NCI-H2196 (cell line): ENCODE measurements around the gene BCAR3.

Experiments
- DNase-seq: peaks from one replicate; lab custom pipeline; 2025; ENCODE audit not compliant: unreplicated experiment; lab: John Stamatoyannopoulos, UW

The BCAR3 gene

DNA sequence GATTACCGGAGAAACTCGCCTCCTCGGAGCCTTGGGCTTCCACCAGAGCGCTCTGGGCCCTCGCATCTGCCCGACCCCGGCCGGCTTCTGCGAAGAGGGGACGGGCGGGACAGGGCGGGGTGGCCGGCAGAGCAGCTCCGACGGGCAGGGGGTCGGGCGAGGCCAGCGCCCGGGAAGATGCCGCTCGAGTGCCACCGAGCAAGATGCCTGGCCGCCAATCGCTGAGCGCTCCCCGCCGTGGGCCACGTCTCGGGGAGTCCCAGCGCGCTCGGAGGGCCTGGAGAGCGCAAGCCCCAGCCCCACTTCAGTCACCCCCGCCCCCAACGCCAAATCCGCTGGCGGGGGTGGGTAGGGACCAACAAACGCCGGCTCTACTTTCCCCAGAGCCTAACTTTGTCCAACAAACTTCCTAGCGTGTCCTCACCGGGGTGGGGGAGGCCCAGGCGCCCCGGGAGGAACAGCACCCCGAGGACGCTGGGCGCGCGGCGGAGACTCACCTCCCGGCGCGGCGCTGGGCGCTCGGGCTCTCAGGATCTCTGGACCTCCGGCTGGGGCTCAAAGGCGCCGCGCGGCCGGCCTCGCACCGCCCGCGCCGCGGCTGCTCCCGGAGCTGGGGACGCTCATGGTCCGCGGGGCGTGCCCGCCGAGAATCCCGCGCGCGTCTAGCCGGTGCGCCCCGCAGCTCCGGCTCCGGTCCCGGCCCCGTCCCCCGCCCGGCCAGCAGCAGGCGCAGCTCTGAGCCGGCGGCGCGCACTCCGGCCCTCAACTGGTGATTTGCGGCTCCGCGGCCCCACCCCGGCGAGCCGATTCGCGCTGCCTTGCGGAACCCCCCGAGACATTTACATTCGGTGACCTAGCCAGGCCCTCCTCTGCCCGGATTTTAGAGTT is at the start of gene BCAR3:
BCAR3 (minus strand) TSS at position 737 of the 888 bp plus-strand sequence. CDS start 6,907 bp downstream, outside the sequence.
- DNase-seq = peak; percentile 69

DNA sequence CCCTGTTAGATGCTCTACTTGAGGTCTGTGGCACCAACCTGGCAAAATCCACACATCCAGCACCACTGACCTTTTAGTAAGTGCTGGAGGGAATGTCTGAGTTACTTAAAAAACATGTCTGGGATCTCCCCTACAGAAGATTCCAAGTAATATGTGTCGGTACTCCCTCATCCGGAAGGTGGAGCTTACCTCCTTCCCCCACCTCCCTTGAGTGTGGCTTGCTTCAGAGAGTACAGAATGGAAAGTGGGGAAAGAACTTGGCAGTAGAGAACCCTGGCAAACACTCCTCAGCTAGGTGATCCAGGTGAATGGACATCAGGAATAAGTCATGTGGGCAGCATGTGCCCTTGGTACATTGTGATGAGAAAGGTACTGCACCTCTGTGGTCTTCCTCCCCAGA is 49.0 kb upstream of the BCAR3 start:
- no peak for DNase-seq

DNA sequence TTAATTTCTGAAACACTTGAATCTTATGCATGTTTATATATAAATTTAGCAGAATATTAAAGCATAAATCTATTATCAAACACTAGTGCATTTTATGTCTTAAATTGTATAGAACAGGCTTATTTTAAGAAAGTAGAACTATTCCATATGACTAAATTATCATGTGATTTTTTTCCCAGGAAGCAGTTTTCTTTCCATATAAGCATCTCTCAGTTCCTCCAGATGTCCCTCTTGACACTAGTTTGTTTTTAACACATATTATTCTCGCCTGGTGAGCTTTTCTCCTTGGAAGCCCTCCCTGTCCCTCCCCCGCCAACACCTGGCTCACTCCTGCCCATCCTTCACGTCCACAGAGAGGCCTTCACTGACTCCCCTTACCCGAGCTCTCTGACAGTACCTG is 48.3 kb upstream of the BCAR3 start:
- DNase-seq = no peak

DNA sequence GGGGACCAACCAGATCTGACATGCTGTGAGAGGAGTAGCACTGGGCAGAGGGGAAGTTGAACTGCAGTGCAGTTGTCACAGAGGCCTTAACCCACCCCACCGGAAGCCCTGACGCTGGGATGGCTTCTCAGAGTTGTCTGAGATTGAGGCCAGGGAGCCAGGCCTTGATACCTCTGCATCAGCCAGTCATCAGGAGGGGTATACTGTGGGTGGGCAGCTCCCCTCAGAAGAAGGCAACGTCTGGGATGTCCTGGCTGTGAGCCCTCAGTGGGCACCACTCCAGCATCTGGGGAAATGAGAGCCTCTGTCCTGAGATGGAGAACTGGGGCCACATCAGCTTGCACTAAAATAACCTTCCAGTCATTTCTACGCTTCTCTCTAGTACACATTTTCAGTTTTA is 47.9 kb upstream of the BCAR3 start:
- no peak for DNase-seq

DNA sequence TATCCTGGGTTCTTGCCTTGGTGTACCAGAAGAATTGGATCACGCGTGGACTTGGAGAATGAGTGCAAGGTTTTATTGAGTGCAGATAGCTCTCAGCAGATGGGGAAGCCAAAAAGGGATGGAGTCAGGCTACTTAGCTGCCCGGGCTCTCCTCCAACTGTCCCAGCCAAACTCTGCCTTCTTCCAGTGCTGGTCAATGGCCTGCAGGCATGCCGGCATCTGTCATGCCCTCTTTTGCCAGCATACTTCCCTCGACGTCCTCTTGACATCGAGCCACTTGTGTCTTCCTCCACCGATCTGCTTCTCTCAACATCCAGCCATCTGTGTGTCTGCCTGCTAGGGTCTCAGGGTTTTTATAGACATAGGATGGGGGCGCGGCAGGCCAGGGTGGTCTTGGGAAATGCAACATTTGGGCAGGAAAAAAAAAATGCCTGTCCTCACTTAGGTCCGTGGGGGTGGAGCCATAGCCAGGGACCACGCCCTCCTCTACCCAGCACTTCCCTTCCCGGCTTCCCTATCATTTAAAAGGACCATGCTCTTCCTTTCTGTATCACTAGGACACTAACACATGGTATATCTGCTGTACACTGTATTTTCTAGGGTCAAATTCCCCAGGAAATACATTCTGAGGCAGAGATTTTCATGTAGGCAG is 47.0 kb upstream of the BCAR3 start:
- DNase-seq = no peak

DNA sequence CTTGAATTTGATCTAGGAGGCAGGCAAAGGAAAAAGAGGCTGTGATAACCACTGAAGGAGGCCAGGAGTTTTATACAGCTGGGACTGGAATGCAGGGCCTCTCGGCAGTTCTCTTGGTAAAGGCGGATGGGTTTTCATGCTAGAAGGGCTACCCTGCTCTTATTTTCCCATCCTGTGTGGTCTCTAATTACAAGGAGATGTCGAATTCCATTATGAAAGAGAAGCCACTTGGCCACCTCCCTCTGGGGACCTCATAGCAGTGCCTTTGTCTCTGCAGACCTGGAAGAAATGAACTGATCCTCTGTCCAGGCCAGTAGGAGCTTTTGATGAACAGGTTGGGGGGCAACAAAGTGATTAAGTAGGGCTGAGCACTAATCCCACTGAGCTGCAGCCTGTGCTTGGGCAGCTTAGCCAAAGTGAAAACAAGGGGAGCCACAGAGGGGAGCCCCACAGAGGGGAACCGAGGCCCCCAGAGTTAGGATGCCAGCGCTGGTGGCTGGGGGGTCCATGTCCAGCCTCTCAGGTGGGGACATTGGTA is 42.2 kb upstream of the BCAR3 start:
- no peak for DNase-seq

DNA sequence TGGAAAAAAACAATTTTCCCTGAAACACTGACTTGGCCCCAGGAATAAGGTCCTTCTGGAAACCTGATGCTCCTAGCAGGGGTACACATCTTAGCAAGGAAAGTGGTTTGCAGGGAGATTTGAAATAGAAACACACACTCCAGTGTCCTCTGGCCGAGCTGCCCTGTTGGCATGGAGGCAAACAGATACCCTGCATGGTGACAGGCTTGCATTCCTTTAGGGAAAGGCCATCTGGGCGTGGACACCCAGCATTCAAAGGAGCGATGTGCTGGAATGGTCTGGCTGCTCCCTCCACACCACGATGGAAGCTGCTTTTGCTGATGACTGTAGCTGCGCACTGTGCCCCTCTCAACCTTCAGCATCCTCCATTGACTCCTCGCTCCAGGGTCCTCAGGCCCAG is 41.5 kb upstream of the BCAR3 start:
- no peak for DNase-seq

DNA sequence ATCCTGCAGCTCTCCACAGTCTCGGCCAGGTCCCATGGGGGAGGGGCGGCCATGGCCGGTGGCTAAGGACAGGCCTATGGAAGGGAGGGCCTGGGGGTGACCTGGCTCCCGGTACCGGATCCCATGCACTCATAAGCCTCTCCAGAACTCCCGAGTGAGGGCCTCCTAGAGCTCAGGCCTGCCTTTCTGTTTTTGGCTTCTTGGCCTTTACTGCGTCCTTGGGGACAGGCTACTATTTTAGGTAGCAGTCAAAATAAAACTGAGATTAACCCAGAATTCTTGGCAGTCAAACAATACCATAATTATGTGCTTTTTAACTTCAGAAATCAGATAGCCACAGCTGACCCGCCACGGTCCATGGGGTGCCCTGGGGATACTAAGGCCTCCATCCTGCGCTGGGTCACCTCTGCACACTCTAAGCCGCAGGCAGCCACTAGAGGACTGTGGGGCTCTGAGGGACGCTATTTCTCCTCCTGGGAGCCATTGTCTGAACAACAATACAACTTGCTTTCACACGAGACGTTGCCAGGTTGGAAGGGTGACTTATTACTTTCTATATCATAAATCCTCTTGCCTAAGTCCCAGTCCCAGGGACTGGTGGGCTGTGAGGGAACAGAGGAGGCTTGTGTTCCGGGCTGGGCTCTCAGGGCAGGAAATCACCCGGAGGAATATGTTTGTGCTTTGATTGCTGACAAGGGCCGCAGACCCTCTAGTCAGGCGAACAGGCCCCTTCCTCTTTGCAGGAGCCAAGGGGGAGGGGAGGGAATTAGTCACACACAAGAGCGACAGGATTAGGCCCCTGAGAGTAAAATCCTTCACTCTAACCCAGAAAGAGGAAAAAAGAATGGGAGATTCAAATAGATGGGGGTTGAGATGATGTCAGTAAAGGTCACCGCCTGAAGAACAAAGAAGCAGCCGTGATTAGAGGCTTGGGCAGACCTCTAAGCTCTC is 40.7 kb upstream of the BCAR3 start:
- DNase-seq = no peak

DNA sequence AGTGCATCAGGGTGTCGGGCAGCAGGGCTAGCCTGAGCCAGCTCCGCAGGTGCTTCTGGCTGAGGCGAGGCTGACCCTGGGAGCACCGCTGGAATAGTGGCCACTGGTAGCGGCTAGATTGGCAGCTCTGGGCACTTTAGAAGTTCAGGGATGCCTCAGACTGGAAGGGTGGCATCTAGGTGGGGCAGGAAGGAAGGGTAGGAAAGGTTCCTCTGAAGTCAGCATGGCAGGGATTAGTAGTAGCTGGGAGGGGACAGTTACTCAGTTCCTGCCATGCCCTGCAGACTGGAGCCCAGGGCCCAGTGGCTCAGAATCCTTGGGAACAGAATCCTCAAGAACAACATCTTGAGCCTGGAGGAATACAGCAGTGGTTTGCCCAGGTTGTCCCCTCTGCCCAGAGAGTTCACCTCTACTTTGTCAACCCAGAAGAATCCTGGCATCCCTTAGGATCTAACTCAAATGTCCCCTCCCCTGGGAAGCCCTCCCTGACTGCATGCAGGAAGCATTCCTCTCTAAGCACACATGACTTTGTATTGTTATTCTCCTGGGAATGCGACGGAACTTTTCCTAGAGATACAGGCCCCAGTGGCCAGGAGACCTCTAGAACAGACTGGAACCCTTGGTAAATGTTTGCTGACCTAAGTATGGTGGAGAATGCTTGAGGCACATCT is 39.5 kb upstream of the BCAR3 start:
- no peak for DNase-seq

DNA sequence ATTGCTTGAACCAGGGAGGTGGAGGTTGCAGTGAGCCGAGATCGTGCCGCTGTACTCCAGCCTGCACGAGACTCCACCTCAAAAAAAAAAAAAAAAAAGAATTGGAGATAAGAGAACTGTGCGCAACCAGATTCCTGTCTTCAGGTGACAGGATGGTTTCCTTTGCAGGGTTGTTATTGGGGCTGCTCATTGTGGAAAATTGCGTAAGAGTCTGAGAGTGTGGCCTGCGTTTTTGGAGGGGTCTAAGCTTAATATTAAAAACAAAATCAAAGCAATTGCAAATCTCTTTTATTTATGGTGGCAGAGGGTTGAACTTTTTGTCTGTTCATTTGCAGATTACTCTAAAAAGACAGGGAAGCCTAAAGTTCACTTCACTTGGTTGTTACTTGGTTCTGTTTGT is 36.0 kb upstream of the BCAR3 start:
- no peak for DNase-seq

DNA sequence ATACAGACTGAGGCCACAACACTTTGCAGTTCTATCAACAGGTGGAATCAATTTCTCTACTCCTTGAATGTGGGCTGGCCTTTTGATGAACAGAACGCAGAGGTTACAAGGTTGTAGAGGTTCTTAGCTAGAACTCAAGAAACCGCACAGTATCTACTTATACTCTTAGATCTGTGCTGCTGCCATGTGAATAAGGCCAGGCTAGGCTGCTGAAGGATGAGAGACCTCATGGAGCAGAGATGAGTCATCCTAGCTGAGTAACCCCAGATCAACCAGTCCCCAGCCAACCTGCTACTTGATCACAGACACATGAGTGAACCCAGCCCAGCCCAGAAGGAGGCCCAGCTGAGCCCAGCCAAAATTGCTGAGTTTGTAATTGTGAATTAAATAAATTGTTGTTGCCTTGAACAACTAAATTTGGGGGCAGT is 35.3 kb upstream of the BCAR3 start:
- no peak for DNase-seq

DNA sequence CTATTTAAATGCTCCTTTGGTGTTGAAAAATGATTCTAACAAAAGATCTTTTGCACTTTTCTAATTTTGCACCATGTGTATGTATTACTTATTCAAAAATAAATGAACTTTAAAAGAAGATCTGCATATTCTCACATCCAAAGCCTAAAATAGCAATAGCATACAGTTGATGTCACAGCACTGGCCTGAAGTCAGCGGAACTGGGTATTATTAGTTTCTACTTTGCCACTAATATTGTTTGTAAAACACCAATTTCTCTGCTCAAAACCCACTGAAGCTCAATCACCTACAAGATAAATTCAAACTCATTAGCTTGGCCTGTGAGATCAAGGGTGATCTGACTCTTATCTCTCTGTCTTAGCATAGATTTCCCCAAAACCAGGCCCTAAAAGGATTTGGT is 34.5 kb upstream of the BCAR3 start:
- no peak for DNase-seq

DNA sequence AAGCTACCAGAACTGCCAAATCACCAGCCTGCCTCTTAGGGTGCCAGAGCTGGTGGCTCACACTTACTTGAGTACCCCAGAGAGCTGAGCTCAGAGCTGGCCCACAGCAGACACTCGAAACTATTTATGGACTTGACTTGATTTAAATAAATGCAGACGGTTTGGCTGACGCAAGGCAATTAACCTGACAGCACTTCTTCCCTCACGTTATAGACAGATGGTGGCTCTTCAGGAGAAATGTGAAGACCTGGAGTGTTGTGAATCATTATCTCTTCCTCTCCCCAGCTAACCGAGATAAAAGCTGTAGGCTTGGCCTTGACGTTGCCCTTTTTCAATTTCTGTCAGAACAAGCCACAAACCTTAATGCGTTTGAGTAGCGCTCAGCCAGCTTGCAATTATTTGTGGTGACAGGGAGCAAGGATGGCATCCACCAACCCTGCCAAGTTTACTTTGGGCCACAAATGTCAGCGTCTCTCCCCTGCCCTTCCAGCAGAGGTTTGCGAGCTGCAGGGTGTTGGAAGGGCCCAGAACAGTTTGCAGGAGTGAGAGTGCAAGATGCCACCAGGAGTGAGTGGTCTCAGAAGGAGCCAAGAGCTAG is 34.0 kb upstream of the BCAR3 start:
- peak; percentile 23 for DNase-seq

DNA sequence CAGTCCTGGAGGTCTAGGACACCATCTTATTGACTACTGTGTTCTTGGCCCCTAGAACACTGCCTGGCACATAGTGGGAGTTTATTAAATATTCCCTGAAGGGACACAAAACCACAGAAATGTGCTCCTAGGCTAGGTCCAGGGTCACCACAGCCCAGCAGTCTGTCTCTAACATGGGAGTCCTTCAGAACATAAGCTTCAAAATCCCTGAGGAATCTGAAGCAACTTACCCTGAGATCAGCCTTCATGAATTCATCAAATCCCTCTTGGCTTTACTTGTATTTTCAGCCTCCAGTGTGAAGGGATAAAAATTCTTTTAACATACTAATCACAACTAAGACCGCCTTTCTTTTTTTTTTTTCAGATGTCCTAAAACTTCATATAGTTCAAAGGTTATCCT is 32.7 kb upstream of the BCAR3 start:
- no peak for DNase-seq

DNA sequence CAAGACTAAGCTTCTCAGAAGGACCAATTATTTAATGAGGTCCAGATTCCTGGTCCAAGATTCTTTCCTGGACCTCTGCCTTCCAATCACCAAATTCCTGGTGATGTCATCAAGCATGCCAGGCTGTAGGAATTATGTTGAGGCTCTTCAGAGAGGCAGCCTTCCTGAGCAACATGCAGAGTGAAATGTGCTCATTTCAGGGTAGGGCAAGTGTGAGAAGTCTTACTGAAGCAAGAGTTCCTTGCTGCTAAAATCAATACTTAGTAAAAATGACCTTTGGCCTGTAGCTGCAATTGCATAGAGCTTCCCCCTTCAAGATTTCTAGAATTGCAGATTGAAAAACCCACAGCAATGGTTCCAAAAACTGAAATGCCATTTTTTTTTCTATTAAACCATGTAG is 31.7 kb upstream of the BCAR3 start:
- DNase-seq = no peak

DNA sequence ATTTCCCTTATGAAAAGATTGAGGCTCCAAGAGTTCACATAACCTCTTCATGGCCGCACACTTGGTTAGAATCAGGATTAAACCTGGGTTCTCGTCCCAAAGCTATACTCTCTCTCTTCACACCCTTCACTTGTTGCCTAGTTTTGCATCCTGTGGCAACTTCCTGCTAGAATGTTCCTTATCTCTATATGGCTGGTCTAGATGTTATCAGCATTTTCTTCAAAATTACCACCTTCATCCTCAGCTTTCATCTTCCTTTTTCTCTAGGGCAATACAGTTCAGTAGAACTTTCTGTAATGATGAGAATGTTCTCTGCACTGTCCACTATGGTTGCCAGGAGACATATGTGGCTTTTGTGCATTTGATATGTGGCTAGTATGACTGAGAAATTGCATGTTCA is 31.1 kb upstream of the BCAR3 start:
- DNase-seq = no peak

DNA sequence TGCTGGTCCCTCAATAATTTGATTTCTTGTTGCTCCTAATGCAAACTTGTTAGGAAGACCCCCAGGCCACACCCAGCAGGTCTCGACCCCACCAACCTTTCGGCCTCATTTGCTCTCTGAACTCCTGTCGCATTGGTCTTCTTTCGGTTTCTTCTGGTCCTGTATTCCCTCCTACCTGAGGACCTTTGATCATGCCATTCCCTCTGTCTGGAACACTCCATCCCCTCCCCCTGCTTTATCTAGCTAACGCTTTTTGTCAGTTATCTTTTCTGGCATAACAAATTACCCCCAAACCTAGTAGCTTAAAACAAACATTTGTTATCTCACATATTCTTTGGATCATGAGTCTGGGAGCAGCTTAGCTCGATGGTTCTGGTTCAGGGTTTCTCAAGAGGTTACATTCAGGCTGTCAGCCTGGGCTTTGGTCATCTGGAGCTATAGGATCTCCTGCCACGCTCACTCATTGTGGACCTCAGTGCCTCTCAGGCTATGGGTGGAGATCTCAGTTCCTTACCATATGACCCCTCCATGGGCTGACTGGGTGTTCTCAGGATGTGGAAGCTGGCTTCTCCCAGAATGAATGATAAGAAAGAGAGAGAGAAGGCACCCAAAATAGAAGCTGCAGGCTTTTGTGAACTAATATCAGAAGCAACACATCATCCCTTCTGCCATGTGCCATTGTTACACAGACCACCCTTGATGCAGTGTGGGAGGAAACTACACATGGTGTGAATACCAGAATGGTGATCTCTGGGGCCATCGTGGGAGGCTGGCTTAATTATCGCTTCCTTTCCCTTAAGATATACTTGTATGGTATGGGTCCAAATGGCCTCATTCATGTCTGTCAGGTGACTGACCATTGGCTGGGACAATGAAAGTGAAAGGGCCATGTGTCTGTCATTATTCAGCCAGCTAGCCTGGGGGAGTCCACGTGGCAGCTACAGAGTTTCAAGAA is 29.1 kb upstream of the BCAR3 start:
- DNase-seq = no peak

DNA sequence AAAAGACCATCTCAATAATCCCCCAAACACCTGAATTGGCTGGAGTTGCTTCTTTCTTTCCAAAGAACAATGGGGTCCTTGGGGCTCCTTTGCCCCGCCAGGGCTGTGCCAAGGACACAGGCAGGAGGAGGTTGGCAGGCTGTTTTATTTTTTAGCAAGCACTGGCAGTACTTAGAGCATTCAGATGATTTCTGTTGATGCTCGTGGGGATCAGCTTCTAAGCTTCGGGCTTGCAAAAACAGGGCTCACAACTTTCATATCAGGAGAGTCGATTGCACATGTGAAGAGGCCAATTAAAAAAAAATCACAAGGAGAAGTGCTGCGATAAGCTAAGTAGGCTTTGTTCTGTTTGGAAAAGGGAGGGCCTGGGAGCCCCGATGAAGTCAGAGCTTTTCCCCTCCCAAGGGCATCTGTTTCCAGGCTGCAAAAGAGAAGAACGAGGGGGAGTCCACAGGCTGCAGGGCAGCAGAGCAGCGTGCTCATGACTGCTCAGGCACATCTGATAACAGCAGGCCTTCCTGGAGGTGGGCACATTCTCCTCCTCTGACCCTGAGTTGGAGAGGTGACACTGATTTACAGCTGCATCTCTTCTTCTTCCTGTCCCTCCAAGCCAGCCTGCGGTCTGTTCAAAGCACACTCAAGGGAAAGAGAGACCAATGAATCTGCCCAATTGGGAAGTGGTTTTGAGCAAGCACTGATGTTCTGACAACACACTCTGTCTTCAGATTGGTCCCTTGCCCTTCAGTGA is 27.3 kb upstream of the BCAR3 start:
- DNase-seq = no peak
